SKM-1 treated with dmso at 0.1 percent for 144 hours (cell line): ENCODE results near the gene BHLHA9.

Experiments
- DNase-seq: peaks from one replicate; lab custom pipeline; 2025; ENCODE audit not compliant: unreplicated experiment; lab: John Stamatoyannopoulos, UW

BHLHA9 gene

DNA sequence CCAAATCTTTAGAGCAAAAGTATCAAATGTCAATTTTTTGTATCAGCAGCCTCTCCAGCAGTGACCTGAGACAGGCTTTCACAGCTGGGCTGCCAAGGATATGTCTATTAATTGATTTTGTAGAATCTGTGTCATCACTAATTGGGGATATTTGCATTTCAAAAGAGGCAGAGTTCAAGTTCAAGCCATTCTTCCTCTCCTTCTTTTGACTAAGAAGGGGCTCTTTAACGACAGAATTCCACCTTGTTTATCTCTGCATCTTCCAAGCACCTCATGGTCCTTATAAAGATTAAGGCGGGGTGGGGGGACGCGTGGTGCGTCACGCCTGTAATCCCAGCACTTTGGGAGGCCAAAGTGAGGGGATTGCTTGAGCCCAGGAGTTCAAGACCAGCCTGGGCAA lies 15.2 kb upstream of the BHLHA9 start:
- no peak for DNase-seq

- no peak for DNase-seq
Measured at GRCh38 chr17:1256699-1257098, 13.5 kb upstream of the BHLHA9 start.

DNA sequence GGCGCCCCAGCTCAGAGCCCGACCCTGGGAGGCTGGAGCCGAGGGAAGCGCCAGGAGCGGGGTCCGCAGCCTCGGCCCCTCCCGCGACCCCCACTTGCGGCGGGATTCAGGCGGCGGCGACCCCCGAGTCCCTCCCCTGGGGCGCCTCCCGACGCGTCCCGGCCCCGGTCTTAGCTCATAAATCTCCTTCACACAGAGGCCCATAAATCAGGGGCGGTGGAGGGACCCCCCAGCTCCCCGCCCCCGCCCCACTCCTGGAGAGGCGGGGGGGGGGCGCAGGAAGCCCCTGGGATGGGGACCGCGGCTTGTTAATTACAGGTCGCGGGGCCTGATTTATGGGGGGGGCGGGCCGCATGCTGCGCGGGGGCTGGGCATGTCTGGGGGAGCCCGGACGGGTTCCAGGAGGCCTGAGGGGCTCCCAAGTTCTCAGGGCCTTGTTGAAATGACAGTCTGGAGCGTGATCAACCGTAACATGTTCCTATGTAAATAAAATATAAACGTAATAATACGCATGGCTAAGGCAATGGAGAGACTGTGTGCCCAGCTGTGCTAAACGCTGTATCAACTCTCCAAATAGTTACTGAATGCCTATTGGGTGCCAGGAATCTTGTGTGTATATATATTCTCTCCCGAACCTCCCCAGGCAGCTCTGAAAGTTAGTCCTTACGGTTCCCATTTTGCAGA lies 10.0 kb upstream of the BHLHA9 start:
- DNase-seq = no peak

DNA sequence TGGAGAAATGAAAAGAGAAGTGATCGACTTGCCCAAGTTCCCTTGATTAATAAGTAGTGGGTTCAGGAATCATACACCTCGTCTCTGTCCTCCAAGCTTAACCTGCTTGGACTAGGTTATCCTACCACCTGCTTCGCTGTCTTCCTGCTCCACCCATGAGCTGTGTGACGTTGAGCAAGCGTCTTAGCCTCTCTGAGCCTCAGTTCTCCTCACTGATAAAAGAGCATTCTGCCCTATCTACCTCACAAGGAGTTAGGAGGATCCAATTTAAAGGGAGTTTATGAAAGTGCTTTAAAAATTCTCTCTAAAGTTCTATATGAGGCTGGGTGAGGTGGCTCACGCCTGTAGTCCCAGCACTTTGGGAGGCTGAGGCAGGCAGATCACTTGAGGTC lies 9.5 kb upstream of the BHLHA9 start:
- no peak for DNase-seq

DNA sequence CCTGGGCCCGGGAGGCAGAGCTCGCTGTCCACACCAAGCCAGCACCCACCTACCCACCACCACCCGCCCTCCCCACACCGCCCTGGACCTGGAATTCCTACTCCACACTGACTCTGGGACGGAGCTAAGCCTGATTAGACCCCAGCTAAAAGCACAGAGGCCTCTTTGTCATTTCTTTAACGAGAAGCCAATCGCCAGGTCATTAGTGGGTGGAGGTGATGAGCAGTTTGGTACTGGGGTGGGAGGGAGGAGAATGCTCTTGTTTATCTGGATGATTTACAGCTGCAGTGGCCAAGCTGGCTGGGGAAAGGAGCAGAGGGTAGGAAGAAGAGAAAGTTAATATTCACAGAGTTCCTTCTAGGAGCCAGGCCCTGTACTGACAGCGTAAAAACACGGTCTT lies 6.0 kb upstream of the BHLHA9 start:
- no peak for DNase-seq

- DNase-seq = no peak
Measured at GRCh38 chr17:1267471-1267943, 2.7 kb upstream of the BHLHA9 start.

DNA sequence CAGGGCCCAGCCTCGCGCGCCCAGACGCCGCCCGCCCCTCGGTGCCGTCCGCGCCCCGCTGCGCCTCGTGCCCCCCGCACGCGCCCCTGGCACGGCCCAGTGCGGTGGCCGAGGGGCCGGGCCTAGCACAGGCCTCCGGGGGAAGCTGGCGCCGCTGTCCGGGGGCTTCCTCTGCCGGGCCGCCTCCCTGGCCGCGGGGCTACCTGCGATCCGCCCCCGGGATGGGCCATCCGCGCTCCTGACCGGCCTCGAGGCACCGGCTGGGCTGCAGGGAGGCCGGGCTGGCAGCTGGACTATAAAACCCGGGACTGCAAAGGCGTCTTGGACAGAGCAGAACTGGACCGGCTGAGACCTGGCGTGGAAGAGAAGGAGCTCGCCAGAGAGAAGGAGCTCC lies 783 bp downstream of the BHLHA9 start:
- no peak for DNase-seq

GRCh38 chr17:1271441-1271840 lies 1.2 kb downstream of the BHLHA9 start:
- no peak for DNase-seq

- no peak for DNase-seq
Measured at GRCh38 chr17:1272701-1273100, 2.5 kb downstream of the BHLHA9 start.

DNA sequence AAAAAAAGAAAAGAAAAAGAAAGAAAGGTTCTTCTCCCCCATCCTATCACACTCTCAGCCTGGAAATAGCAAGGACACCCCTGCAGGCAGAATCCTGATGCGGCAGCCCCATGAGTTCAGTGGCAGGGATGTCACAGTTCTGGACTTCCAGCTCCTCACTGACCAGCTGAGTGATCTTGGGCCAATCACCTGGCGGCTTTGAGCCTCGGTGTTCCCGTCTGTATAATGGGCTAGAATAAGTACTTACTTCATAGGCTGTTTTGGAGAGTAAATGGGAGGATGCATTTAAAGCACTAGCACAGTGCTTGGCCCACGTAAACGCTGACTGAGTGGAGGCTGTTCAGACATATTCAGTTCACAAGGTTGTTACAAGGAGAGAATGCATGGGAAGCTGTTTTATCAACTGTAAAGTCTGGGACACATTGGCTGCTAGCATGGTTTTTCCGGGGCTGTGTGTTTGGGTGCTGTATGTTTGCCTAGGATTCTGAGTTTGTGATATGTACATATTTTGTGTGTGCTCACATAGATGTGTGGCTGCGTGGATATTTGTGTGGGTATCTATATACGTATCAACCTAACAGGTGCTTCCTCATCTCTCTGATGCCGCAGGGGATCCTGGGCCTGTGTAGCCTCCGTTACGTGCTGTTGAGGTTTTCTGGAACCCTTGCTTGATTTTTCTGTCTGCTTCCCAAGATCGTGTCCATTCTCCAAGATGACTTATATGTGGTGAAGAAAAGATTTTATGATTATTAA lies 3.4 kb downstream of the BHLHA9 start:
- DNase-seq = no peak

DNA sequence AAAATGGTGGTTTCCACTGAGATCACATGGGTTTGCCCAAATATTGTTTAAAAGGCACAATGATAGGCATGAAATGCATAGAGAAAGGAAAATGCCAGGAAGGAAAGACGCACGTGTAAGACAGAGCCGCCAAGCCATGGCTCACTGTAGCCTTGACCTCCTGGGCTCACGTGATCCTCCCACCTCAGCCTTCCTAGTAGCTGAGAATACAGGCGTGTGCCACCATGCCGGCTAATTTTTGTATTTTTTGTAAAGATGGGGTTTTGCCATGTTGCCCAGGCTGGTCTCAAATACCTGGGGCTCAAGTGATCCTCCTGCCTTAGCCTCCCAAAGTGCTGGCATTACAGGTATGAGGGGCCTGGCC lies 4.0 kb downstream of the BHLHA9 start:
- DNase-seq = no peak

DNA sequence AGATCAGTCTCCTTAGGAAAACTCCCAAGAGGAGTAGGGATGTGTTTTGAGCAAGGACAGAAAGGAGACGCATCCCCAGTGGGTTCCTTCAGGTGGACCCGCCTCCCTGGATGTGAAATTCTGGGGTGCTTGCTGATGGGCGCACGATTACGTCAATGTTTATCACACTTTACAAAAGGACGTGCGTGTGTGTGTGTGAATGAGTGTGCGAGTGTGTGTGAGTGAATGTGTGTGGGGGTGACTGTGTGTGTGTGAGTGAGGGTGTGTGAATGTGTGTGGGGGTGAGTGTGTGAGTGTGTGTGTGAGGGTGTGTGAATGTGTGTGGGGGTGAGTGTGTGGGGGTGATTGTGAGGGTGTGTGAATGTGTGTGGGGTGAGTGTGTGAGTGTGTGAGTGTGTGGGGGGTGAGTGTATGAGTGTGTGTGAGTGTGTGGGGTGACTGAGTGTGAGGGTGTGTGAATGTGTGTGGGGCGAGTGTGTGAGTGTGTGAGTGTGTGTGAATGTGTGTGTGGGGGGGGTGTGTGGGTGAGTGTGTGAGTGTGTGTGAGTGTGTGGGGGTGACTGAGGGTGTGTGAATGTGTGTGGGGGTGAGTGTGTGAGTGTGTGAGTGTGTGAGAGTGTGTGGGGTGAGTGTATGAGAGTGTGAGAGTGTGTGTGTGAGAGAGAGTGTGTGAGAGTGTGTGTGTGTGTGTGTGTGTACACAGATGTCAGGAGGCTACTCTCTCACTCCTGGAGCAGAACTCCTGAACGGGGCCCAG lies 5.1 kb downstream of the BHLHA9 start:
- DNase-seq = no peak

DNA sequence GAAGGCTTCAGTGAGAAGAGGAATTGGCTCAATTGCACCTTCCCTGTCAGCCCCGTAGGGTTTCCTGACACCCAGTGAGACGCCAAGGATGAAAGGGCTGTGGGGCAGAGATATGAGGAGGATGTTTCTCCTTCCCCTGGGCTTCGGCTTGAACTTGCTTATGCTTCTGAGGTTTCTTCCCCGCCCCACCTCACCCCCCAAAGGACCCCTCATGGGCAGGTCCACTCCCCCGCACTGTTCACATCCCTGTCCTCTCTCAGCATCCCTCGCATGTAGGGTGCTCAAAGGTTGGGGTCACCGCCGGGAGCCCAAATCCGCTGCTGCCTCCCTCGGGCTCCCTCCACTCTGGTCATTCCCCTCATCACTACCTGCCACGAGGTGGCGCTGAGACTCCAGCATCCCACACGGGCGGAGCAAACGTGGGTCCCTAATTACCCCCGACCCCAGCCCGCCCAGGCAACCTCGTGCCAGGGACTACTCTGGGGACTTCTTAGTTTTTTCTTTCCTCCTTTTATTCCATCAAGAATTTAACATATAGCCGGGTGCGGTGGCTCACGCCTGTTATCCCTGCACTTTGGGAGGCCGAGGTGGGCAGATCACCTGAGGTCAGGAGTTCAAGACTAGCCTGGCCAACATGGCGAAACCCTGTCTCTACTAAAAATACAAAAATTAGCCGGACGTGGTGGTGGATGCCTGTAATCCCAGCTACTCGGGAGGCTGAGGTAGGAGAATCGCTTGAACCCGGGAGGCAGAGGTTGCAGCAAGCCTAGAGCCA lies 5.9 kb downstream of the BHLHA9 start:
- peak; percentile 11 for DNase-seq

DNA sequence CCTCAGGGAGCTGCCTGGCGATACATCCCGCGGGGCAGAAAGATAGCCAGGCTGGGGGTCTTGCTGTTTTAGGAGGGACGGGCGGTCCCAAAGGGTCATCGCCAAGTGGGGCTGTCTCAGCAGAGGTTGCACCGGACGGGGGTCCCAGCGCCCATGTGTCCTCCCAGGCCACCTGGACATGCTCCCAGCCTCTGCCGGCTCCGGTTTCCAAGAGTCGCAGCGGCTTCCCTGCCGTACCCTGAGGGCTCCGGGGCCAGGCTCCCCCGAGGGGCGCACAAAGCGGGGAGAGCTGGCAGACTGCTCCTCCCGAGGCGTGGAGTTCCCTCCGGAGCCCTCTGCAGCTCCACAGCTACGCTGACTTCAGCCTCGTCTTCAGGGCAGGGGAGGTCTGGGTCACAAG lies 10.4 kb downstream of the BHLHA9 start:
- no peak for DNase-seq

- DNase-seq = no peak
Measured at GRCh38 chr17:1286379-1287106, 16.3 kb downstream of the BHLHA9 start.

DNA sequence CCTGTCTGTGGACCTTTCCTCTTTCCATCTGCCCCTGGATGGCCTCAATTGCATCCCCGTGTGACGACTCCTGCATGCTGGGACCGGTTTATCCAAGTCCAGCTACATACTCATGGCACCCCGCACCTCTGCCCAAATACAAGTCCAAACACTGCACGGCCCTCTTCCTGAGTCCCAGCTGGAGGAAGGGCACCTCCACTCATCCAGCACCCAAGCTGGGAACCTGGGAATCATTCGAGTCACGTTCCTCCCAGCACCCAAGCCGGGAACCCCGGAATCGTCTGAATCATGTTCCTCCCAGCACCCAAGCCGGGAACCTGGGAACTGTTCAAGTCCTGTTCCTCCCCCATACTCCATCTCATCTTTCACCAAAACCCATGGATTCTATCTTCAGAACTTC lies 19.5 kb downstream of the BHLHA9 start:
- DNase-seq = no peak

DNA sequence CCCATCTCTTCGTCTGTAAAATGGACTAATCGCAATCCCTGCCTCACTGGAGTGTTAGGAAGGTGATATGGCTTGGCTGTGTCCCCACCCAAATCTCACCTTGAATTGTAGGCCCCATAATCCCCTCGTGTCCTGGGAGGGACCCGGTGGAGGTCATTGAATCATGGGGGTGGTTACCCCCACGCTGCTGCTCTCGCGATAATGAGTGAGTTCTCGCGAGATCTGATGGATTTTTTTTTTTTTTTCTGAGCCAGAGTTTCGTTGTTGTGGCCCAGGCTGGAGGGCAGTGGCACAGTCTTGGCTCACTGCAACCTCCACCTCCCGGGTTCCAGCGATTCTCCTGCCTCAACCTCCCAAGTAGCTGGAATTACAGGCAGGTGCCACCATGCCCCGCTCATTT lies 20.4 kb downstream of the BHLHA9 start:
- DNase-seq = no peak

- peak; percentile 5 for DNase-seq
Measured at GRCh38 chr17:1294157-1294717, 24.0 kb downstream of the BHLHA9 start.

DNA sequence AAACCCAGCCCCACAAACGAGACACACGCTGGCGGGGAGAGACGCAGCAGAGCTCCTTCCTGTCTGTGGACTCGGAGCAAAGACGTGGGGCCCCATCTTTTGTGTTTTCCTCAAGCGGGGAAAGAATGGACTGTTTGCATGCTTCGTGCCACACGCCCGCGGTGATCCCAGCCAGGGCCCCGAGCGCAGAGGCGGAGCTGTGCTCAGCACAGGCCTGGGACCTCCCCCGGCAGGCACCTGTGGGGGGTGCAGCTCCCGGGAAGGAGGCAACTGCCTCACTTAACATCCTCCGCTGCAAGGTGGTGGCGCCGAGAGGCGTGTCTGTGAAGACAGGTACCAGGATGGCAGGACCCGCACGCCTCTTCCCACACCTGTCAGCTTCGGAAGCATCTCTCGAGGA lies 28.4 kb downstream of the BHLHA9 start:
- DNase-seq = no peak
